ENCODE results near the gene GTF3C5.
A peak's percentile ranks its signal among the peaks of the same experiment; 100 is the strongest.
"Not testable (repeated sequence)": the region's sequence is repeated elsewhere in the genome, so short reads cannot be mapped to it uniquely, and the experiment has no call there.

Gene GTF3C5

DNA sequence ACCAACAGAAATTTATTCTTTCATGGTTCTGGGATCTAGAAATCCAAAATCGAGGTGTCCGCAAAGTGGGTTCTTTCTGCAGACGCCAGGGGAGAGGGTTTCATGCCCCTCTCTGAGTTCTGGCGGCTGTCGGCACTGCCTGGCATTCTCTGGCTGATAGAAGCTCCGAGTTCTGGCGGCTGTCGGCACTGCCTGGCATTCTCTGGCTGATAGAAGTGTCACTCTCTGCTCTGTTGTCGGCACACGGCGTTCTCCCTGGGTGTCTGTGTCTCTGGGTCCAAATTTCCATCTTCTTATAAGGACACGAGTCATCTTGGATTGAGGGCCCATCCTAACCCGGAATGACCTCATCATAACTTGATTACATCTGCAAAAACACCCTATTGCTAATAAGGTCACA is 44.7 kb upstream of the GTF3C5 start:
- TF ChIP-seq, protein P1, sequence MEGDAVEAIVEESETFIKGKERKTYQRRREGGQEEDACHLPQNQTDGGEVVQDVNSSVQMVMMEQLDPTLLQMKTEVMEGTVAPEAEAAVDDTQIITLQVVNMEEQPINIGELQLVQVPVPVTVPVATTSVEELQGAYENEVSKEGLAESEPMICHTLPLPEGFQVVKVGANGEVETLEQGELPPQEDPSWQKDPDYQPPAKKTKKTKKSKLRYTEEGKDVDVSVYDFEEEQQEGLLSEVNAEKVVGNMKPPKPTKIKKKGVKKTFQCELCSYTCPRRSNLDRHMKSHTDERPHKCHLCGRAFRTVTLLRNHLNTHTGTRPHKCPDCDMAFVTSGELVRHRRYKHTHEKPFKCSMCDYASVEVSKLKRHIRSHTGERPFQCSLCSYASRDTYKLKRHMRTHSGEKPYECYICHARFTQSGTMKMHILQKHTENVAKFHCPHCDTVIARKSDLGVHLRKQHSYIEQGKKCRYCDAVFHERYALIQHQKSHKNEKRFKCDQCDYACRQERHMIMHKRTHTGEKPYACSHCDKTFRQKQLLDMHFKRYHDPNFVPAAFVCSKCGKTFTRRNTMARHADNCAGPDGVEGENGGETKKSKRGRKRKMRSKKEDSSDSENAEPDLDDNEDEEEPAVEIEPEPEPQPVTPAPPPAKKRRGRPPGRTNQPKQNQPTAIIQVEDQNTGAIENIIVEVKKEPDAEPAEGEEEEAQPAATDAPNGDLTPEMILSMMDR (conservative IDR thresholded peaks at IDR 0.05; ENCODE audit: low read depth, low read length), result no peak
- no peak overlapping the region for H3K4me3 ChIP-seq (ENCODE audit: low read depth, low read length)
- DNase-seq (ENCODE audit: low read depth), result no peak

DNA sequence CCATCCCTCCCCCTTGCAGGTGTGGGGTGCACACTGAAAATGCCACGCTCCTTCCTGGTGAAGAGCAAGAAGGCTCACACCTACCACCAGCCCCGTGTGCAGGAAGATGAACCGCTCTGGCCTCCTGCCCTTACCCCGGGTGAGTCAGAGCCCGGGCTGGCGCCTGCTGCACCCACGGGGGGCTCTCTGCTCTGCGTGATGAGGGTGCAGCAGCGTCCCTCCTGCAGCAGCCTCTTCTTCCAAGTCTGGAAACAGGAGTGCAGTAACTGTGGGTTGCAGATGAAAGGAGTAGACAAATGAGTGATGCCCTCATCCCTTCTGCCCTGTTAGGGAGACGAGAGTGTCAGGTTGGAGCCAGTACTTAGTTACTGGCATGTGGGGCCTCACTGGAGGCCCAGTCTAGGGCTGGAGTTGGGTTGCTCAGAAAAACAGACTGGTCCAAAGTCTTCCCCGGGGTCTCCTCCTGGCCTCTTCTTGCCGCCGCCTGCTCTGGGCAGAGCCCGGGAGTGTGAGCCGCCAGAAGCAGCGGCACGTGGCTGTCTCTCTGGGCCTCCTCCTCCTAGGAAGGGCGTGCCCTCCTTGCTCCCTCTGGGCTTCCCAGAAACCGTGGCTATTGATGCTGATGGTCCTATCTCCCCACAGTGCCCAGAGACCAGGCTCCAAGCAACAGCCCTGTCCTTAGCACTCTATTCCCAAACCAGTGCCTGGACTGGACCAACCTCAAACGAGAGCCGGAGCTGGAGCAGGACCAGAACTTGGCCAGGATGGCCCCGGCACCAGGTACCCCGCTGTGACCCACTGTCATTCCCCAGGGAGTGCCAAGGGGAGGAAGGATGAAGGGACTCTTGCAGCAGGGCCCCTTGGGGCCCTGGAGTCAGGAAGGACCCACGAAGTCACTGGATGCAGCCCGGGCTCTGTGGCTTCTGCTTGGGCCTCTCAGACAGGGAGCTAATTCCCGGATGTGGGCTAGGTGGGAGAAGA is 43.9 kb upstream of the GTF3C5 start:
- TF ChIP-seq, protein P1 (conservative IDR thresholded peaks at IDR 0.05; ENCODE audit: low read depth, low read length), result no peak

DNA sequence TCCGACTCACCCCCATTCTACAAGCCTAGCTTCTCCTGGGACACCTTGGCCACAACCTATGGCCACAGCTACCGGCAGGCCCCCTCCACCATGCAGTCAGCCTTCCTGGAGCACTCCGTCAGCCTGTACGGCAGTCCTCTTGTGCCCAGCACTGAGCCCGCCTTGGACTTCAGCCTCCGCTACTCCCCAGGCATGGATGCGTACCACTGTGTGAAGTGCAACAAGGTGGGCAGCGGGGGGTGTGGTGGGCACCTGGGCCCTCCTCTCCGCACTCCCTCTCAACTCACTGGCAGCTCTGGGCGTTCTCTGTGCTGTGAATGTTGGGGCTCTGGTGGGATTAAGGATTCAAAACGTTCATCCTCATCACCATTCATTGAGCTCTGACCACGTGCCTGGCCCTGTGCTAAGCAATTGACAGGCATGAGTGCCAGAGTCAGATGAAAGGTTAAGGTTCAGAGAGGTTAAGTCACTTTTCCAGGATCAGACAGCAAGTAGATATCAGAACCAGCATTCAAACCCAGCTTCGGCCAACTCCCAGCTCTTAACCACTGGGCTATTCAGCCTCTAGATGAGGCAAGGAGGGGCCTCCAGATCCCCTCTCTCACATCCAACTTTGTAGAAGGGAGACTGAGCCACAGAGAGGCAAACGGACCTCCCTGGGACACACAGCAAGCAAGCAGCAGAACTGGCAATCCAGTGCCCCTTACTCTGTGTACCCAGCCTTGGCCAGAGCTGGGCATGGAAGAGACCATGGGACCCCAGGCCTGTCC is 42.4 kb upstream of the GTF3C5 start:
- no peak overlapping the region for H3K4me3 ChIP-seq (ENCODE audit: low read depth, low read length)
- DNase-seq (ENCODE audit: low read depth), result no peak
- TF ChIP-seq, protein P1 (conservative IDR thresholded peaks at IDR 0.05; ENCODE audit: low read depth, low read length), result no peak

More for the DNA sequence above, 43.9 kb upstream of the GTF3C5 start:
- no peak overlapping the region for H3K4me3 ChIP-seq (ENCODE audit: low read depth, low read length)
- no peak for DNase-seq (ENCODE audit: low read depth)

DNA sequence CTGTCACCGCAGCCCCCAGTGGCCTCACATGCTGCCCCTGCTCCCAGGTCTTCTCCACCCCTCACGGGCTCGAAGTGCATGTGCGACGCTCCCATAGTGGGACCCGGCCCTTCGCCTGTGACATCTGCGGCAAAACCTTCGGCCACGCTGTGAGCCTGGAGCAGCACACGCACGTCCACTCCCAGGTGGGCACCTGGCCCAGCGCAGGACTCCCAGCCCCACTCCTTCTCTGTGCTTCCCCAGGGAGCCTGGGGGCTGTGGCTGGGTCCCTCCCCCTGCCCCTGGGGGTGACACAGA is 41.8 kb upstream of the GTF3C5 start:
- DNase-seq (ENCODE audit: low read depth), result no peak
- no peak overlapping the region for H3K4me3 ChIP-seq (ENCODE audit: low read depth, low read length)
- TF ChIP-seq, protein P1 (conservative IDR thresholded peaks at IDR 0.05; ENCODE audit: low read depth, low read length), result no peak

DNA sequence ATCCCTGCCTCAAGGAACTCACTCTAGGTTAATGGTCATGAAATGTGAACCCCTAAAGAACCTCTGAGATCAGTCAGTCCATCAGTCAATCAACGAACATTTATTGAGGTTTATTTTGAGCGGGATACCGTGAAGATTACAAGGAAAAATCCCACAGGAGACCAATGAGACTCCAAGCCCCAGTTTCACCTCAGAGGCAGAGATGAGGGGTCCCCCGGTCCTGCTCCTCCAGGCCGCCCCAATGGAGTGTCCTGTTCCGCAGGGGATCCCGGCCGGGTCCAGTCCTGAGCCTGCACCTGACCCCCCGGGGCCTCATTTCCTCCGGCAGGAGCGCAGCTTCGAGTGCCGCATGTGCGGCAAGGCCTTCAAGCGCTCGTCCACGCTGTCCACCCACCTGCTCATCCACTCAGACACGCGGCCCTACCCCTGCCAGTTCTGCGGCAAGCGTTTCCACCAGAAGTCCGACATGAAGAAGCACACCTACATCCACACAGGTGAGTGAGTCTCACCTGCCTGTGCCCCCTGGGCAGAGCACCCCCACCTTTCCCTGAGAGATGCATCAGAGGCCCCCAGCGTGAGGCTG is 41.3 kb upstream of the GTF3C5 start:
- TF ChIP-seq, protein P1 (conservative IDR thresholded peaks at IDR 0.05; ENCODE audit: low read depth, low read length), result no peak
- no peak for DNase-seq (ENCODE audit: low read depth)
- no peak overlapping the region for H3K4me3 ChIP-seq (ENCODE audit: low read depth, low read length)

DNA sequence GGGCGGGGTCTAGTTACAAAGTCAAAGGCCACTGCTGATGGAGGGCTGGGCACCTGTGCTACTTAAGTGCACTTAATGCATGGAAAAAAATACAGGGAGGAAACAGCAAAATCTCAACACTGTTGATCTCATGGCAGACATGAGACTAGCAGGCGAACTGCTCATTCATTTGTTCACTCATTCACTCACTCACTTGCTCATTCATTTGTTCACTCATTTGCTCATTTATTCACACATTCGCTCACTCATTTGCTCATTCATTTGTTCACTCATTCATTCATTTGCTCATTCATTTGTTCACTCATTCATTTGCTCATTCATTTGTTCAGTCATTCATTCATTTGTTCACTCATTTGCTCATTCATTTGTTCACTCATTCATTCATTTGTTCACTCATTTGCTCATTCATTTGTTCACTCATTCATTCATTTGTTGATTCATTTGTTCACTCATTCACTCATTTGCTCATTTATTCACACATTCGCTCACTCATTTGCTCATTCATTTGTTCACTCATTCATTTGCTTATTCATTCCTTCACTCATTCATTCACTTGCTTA is 40.7 kb upstream of the GTF3C5 start:
- H3K4me3 ChIP-seq (ENCODE audit: low read depth, low read length), result not testable (repeated sequence)
- peak; percentile 27 for DNase-seq (ENCODE audit: low read depth)

DNA sequence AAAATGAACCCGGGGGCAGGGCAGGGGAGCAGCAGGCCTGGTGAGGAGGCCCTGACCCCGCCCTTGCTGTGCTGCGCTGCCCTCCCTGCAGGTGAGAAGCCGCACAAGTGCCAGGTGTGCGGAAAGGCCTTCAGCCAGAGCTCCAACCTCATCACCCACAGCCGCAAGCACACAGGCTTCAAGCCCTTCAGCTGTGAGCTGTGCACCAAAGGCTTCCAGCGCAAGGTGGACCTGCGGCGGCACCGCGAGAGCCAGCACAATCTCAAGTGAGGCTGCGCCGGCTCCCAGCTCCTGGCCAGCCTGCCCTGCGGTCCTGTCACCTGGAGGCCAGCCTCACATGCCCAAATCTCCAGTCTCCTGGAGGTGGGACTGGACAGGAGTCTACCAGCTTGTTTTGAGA is 40.0 kb upstream of the GTF3C5 start:
- TF ChIP-seq, protein P1 (conservative IDR thresholded peaks at IDR 0.05; ENCODE audit: low read depth, low read length), result no peak
- no peak for DNase-seq (ENCODE audit: low read depth)
- no peak overlapping the region for H3K4me3 ChIP-seq (ENCODE audit: low read depth, low read length)

All from choroid plexus epithelial cell (primary cell).